HTR-8/SVneo (cell line): Measurements from ENCODE around the gene TNFRSF1A.
"Not testable (repeated sequence)": the region's sequence is repeated elsewhere in the genome, so short reads cannot be mapped to it uniquely, and the experiment has no call there.

Experiments used
- DNase-seq: peaks from one replicate; pipeline ENCODE4 v3.0.0; 2011; ENCODE audit warnings: low spot score, mixed read lengths; ENCODE audit not compliant: insufficient read length
- FAIRE-seq: peaks from 2 replicates; lab custom pipeline; 2011; peaks lifted over from hg19 to GRCh38; lab: Jason Lieb, UNC

TNFRSF1A gene

GRCh38 chr12:6360578-6361490 is 19.0 kb upstream of the TNFRSF1A start:
- FAIRE-seq: peak; percentile 79
- no peak for DNase-seq

DNA sequence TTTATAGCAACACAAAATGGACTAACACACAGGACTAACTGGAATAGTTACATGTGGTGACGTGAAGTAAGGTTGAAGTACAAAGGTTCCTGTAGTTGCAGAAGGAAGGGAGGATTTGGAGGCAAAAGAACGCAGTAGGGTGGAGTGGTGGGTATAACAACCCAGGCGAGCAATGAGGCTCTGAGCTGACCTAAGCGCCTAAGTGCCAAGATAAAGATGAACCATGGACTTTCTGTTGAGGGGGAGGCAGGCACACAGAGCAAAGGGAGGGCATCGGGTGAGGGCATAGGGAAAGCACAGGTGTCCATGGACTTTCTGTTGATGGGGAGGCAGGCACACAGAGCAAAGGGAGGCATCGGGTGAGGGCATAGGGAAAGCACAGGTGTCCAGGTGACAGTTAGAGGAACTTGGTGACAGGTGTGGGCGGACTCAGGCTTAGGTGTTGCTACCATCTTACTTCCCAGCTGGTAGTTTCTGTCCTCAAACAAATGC is 18.2 kb upstream of the TNFRSF1A start:
- peak; percentile 70 for FAIRE-seq
- no peak for DNase-seq

DNA sequence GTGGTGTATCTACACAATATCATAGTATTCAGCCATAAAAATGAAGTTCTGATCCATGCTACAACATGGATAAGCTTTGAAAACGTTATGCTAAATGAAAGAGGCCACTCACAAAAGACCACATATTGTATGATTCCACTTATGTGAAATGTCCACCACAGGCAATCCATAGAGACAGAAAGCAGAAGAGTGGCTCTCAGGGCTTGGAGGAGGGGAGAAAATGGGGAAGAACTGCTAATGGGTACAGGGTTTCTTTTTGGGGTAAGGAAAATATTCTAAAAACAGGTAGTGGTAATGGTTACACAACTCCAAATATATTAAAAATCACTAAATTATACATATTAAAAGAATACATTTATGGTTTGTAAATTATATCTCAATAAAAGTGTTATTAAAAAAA is 17.0 kb upstream of the TNFRSF1A start:
- no peak for FAIRE-seq
- no peak for DNase-seq

DNA sequence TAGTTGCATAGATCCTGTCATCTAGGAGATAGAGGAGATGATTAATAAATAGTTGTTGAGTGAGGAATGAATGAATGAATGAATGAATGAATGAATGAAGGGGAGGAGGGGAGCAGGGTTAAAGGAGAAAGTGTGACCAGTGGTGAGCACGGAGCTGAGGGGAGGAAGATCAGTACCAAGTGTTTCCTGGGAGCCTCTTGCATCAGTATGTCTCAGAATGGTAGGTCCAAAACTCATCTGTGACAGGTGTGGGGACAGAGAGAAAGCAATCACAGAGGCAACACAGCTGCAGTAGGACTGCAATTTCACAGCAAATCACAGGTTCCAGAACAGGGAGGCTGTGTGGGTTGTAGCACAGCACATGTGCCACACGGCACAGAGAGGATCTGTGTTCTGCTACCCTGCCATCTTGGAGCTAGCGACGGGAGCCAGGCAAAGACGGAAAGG is 14.5 kb upstream of the TNFRSF1A start:
- FAIRE-seq (no peak), DNase-seq (no peak)

- peak; percentile 59 for FAIRE-seq
These were observed 13.9 kb upstream of the TNFRSF1A start for GRCh38 chr12:6355491-6356373.

GRCh38 chr12:6354495-6355393 is 12.9 kb upstream of the TNFRSF1A start:
- FAIRE-seq (peak; percentile 65), DNase-seq (no peak)

More at GRCh38 chr12:6355491-6356373, 13.9 kb upstream of the TNFRSF1A start:
- no peak for DNase-seq

DNA sequence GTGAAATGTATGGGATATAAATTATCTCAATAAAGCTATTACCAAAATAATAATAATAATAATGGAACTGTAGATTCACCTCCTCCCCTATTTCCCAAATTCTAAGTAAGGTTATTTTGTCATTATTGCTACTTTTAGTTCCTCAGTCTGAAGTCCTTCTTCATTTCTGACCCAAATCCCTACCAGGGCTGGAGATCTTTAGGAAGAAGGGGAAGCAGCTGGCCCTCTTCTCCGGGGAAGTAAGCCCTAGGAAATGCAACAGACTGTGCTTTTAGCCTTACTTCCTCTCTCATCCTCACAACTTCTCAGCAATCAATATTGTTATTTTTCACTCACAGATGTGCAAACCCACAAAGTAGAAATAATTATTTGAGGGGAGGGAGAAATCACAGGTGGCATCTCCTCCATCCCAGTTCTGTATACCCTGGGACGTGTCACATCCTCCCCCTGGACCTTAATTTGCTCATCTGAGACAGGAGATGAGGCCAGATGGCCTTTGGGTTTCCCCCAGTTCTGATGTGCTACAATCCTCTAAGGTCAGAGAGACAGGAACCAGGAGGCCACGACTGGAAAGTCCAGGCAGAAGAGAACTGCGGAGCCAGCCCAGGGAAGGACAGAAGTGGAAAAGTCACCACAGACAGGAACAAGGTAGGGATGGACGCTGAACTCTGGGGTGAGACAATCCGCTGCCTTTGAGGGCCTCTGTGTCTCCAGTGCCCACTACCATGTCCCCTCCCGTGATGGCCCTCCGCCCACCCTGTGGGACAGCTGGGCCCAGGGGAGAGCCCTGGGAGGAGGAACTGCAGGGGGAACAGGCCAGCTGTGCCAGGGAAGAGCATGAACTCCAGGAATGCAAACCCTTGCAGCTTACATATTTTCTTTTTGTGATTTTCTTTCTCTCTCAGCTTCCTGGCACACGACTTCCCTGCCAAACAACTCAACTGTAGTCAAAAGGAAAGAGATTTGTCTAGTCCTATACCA is 10.6 kb upstream of the TNFRSF1A start:
- peak; percentile 46 for FAIRE-seq

DNA sequence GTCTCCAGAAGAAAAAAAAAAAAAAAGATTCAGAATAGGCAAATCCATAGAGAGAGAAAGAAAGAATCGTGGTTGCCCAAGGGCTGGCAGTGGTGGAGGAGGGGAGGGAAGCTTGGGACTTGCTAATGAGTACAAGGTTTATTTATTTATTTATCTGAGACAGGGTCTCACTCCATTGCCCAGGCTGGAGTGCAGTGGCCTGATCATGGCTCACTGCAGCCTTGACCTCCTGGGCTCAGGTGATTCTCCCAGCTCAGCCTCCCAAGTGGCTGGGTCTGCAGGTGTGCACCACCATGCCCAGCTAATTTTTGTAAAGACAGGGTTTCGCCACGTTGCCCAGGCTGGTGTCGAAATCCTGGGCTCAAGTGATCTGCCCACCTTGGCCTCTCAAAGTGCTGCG is 9.7 kb upstream of the TNFRSF1A start:
- FAIRE-seq (no peak), DNase-seq (no peak)

More for the DNA sequence above, 10.6 kb upstream of the TNFRSF1A start:
- DNase-seq: no peak

- DNase-seq (no peak), FAIRE-seq (no peak)
These were observed 5.8 kb upstream of the TNFRSF1A start for GRCh38 chr12:6347367-6348338.

DNA sequence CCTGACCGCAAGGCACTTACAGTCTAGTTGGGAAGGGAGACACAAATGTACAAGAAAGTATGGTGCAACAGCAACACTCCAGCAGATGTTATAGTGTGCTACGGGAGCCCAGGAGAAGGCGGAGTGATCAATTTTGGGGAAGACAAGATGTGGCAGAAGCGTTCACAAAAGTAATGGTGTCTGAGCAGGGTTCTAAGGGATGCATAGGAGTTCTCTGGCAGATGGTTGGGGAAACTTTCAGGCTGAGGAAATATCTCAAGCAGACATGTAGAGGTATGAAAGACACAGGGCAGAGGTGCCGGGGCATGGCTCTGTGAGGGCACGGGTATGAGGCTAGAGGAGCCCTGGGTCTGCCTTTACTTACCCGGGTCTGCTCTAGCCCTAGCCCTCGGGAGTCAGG is 5.1 kb upstream of the TNFRSF1A start:
- DNase-seq (no peak), FAIRE-seq (peak; percentile 84)

DNA sequence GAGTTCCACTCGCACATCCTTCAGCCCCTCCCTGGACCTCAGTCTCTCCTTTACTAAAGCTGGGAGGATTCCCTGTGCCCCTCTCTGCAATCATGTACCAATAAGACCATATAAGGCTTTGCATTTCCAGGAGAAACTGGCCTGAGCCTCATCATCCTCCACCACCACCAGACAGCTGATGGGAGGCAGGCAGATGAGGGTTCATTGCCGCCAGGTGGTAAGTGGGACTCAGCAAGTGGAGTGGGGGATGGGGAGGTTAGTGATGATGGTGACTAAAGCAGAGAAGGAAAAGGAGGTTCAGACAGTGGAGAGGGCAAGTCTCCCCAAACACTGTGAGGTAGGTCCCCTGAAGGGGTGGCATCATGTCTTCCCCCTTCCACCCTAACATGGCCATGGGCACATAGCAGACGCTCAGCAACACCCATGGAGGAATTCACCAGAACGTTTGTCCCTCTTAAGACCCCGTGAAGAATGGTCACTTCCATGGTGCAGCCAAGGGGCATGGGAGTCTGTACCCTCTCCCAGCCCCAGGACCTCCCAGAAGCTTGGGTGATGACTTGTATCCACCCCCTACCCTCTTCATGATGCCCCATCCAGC is 4.5 kb upstream of the TNFRSF1A start:
- FAIRE-seq (no peak), DNase-seq (no peak)

DNA sequence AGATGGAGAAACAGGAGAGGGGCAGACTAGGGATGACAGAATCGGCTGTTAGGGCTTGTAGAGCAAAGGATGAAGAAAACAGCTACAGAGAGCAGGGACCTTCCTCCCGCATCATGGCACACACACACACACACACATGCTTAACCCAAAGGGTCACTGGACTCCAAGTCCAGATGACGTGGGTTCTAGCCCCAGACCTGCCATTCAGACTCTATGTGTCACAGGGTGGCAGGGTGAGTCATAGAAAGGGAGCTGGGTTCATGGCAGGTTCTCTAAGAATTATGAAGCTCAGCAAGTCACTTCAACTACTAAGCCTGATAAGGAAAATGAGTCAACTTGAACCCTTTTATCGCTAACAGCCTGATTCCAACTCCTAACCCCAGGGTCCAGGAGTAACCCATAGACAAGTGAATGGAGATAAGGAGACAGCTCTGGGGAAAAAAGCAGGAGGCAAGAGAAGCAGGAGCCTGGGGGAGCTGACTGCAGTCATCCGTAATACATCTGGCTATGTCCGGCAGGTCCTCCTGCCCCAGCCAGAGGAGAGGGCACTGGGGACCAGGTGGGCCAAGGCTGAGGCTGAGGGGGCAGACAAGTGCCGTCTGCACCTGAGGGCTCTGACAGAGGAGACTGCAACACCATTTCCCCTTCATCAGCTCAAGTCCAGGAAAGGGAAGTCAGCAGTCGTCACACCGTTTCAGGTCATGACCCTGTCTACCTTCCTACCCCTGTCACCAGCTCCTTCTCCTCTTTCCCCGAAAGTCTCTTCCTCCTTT is 3.6 kb upstream of the TNFRSF1A start:
- DNase-seq: peak; percentile 92
- peak; percentile 90 for FAIRE-seq

DNA sequence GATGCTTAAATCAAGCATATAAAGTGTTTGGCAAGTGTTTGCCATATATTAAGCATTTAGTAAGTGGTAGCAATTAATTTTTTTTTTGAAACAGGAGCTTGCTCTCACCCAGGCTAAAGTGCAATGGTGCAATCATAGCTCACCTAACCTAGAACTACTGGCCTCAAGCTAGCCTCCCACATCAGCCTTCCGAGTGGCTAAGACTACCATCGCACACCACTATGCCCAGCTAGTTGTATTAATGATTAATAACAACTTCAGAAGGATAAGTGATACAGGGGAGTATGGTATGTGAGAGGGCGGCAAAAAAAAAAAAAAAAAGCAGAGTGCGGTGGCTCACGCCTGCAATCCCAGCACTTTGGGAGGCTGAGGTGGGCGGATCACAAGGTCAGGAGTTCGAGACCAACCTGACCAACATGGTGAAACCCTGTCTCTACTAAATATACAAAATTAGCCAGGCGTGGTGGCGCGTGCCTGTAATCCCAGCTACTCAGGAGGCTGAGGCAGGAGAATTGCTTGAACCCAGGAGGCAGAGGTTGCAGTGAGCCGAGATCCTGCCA is 2.3 kb upstream of the TNFRSF1A start:
- not testable (repeated sequence) for FAIRE-seq, DNase-seq

DNA sequence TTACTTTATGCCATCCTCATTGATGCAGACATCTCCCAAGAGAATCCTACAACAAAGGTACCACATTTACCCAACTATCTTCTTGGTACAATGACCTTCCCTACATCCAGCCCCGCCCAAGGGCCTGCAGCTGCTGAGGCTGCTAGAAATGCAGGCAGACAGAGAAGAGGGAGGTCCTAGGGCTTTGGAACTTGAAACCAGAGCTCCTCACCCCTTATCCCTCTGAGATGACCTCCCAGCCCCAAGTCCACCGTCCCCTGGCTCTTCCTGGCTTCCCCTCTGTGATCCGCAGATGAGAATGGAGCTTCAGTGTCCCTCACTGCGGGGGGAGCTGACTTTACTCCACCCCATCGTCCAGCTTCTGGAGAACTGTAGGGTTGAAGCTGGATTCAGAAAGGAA is 1.6 kb upstream of the TNFRSF1A start:
- FAIRE-seq (no peak), DNase-seq (no peak)

- peak; percentile 44 for FAIRE-seq
These were observed 439 bp upstream of the TNFRSF1A start for GRCh38 chr12:6342140-6342889.

More at GRCh38 chr12:6342140-6342889, 439 bp upstream of the TNFRSF1A start:
- no peak for DNase-seq
